DND-41 (cell line): Measurements from ENCODE around the gene EFCAB13.

ENCODE experiments used
- ATAC-seq: fragments of 200-7000 bp; cut with Tn5 transposase; 3 replicates; pipeline ENCODE4 v1.9.1; 2021; ENCODE audit warnings: low read depth; ENCODE audit not compliant: insufficient read depth
- DNase-seq: peaks from one replicate; pipeline ENCODE4 v3.0.0-alpha.2; 2020
- H2AFZ ChIP-seq: 2 replicates; pipeline ENCODE4 v1.6.0; 2012; ENCODE audit warnings: low read depth, low read length
- H3K27ac ChIP-seq: 2 replicates; pipeline ENCODE4 v1.5.1; 2012; ENCODE audit warnings: low read length, inconsistent platforms
- H3K27me3 ChIP-seq: fragments of 200-600 bp; sonication (generic); 2 replicates; pipeline ENCODE4 v1.6.0; 2012; ENCODE audit warnings: low read length, mild to moderate bottlenecking, inconsistent platforms; ENCODE audit not compliant: insufficient read depth, poor library complexity
- H3K36me3 ChIP-seq: 2 replicates; pipeline ENCODE4 v1.5.1; 2012; ENCODE audit warnings: low read length, inconsistent platforms; ENCODE audit not compliant: insufficient read depth
- H3K4me1 ChIP-seq: 2 replicates; pipeline ENCODE4 v1.5.1; 2012; ENCODE audit warnings: mild to moderate bottlenecking, low read length; ENCODE audit not compliant: insufficient read depth
- H3K4me2 ChIP-seq: 2 replicates; pipeline ENCODE4 v1.6.0; 2012; ENCODE audit warnings: mild to moderate bottlenecking, moderate library complexity, low read length, inconsistent platforms; ENCODE audit not compliant: insufficient read depth
- H3K4me3 ChIP-seq, 2 experiments: fragments of 200-600 bp in 1 of 2; shearing (Covaris generic) in 1 of 2; 2 replicates each; pipeline ENCODE4 v1.5.1; 2012 to 2016; ENCODE audit warnings: inconsistent platforms in 2 of 2, low read length in 2 of 2, mild to moderate bottlenecking in 2 of 2, low read depth in 1 of 2, moderate library complexity in 1 of 2
- H3K79me2 ChIP-seq: 2 replicates; pipeline ENCODE4 v1.6.0; 2012; ENCODE audit warnings: low read length, inconsistent platforms; ENCODE audit not compliant: insufficient read depth
- H3K9ac ChIP-seq: 2 replicates; pipeline ENCODE4 v1.6.0; 2012; ENCODE audit warnings: low read depth, mild to moderate bottlenecking, inconsistent platforms, low read length, moderate library complexity
- H3K9me3 ChIP-seq: 2 replicates; pipeline ENCODE4 v1.5.1; 2012; ENCODE audit warnings: low read length, moderate library complexity, mild to moderate bottlenecking, inconsistent platforms; ENCODE audit not compliant: insufficient read depth, severe bottlenecking
- H4K20me1 ChIP-seq: 2 replicates; pipeline ENCODE4 v1.6.0; 2012; ENCODE audit warnings: low read length; ENCODE audit not compliant: insufficient read depth
- CTCF ChIP-seq: IDR thresholded peaks from 2 replicates; pipeline ENCODE4 v1.5.1; 2012; ENCODE audit warnings: borderline replicate concordance, low read length, moderate library complexity, mild to moderate bottlenecking; ENCODE audit not compliant: poor library complexity, severe bottlenecking; ENCODE audit errors: extremely low read depth
- EZH2 ChIP-seq: IDR thresholded peaks from 3 replicates; pipeline ENCODE4 v1.6.1; 2012; ENCODE audit warnings: borderline replicate concordance, low read depth, mild to moderate bottlenecking, moderate library complexity, low read length, inconsistent platforms; ENCODE audit not compliant: severe bottlenecking

Gene EFCAB13

GRCh38 chr17:47279062-47279801 lies 44.5 kb upstream of the EFCAB13 start:
- no peaks in the 10 kb centered on the region for H3K9me3 ChIP-seq
- no peak overlapping the region for H3K4me3 ChIP-seq
- no peak overlapping the region for H3K9ac ChIP-seq
- H3K27me3 ChIP-seq: no peaks in the 10 kb centered on the region
- TF ChIP-seq CTCF (no peak), EZH2 (no peak)
- no peaks in the 10 kb centered on the region for H4K20me1 ChIP-seq
- H3K4me2 ChIP-seq: no peak overlapping the region
- no peaks in the 10 kb centered on the region for H3K36me3 ChIP-seq
- H3K79me2 ChIP-seq: no peaks in the 10 kb centered on the region
- no peak overlapping the region for H3K27ac ChIP-seq
- ATAC-seq (no peak), DNase-seq (no peak)
- H2AFZ ChIP-seq: no peak overlapping the region
- no peaks in the 10 kb centered on the region for H3K4me1 ChIP-seq

GRCh38 chr17:47280072-47280811 lies 43.5 kb upstream of the EFCAB13 start:
- no peak overlapping the region for H2AFZ ChIP-seq

GRCh38 chr17:47281216-47281615 lies 42.5 kb upstream of the EFCAB13 start:
- H3K4me1 ChIP-seq: no peaks in the 10 kb centered on the region
- no peak for TF ChIP-seq EZH2
- no peak for TF ChIP-seq CTCF
- H3K27ac ChIP-seq: no peak overlapping the region
- H3K4me2 ChIP-seq: no peak overlapping the region
- no peak for ATAC-seq
- no peaks in the 10 kb centered on the region for H3K79me2 ChIP-seq
- H4K20me1 ChIP-seq: no peaks in the 10 kb centered on the region
- H2AFZ ChIP-seq: no peak overlapping the region
- no peaks in the 10 kb centered on the region for H3K9me3 ChIP-seq
- H3K9ac ChIP-seq: no peak overlapping the region
- no peaks in the 10 kb centered on the region for H3K27me3 ChIP-seq
- DNase-seq: no peak
- no peak overlapping the region for H3K4me3 ChIP-seq
- H3K36me3 ChIP-seq: no peaks in the 10 kb centered on the region

More at GRCh38 chr17:47280072-47280811, 43.5 kb upstream of the EFCAB13 start:
- ATAC-seq (no peak), DNase-seq (no peak)
- H3K36me3 ChIP-seq: no peaks in the 10 kb centered on the region
- H3K27me3 ChIP-seq: no peaks in the 10 kb centered on the region
- H3K9me3 ChIP-seq: no peaks in the 10 kb centered on the region
- H3K9ac ChIP-seq: no peak overlapping the region
- TF ChIP-seq EZH2 (no peak), CTCF (no peak)
- no peak overlapping the region for H3K4me3 ChIP-seq
- H3K79me2 ChIP-seq: no peaks in the 10 kb centered on the region
- H3K4me1 ChIP-seq: no peaks in the 10 kb centered on the region
- H3K4me2 ChIP-seq: no peak overlapping the region
- H4K20me1 ChIP-seq: no peaks in the 10 kb centered on the region
- no peak overlapping the region for H3K27ac ChIP-seq
